H9 (cell line): Measurements from ENCODE around the gene CTNS. TPM values are rescaled to one million over a fixed set of nuclear protein-coding genes. Genes with fewer than 3 reads are reported as not detected.

Experiments used
- DNase-seq: peaks from one replicate; pipeline ENCODE4 v3.0.0-alpha.2; 2017
- H2AFZ ChIP-seq: one replicate; pipeline ENCODE4 v1.6.1; 2013; ENCODE audit warnings: mild to moderate bottlenecking, low read length, control low read depth, moderate library complexity
- H2AK5ac ChIP-seq: 2 replicates; pipeline ENCODE4 v1.6.1; 2013; ENCODE audit warnings: low read length, control low read depth, mixed read lengths; ENCODE audit not compliant: insufficient read length
- H2BK120ac ChIP-seq: one replicate; pipeline ENCODE4 v1.6.1; 2013; ENCODE audit warnings: low read depth, mild to moderate bottlenecking, low read length, control low read depth, inconsistent platforms; ENCODE audit not compliant: poor library complexity, severe bottlenecking
- H2BK12ac ChIP-seq: 2 replicates; pipeline ENCODE4 v1.6.1; 2013; ENCODE audit warnings: low read length, control low read depth, mixed read lengths, low read depth; ENCODE audit not compliant: insufficient read length
- H2BK15ac ChIP-seq: 2 replicates; pipeline ENCODE4 v1.6.1; 2013; ENCODE audit warnings: low read depth, low read length, control low read depth
- H2BK20ac ChIP-seq: one replicate; pipeline ENCODE4 v1.6.1; 2013; ENCODE audit warnings: low read depth, mild to moderate bottlenecking, low read length, control low read depth, inconsistent platforms; ENCODE audit not compliant: poor library complexity, severe bottlenecking
- H2BK5ac ChIP-seq: 2 replicates; pipeline ENCODE4 v1.6.1; 2013; ENCODE audit warnings: low read length, control low read depth, mixed read lengths; ENCODE audit not compliant: insufficient read length
- H3K14ac ChIP-seq: 2 replicates; pipeline ENCODE4 v1.6.1; 2013; ENCODE audit warnings: low read length, control low read depth; ENCODE audit not compliant: insufficient read depth
- H3K18ac ChIP-seq: 2 replicates; pipeline ENCODE4 v1.6.1; 2013; ENCODE audit warnings: low read depth, mild to moderate bottlenecking, mixed read lengths, low read length, control low read depth; ENCODE audit not compliant: insufficient read length
- H3K23ac ChIP-seq: 2 replicates; pipeline ENCODE4 v1.6.1; 2013; ENCODE audit warnings: low read length, control low read depth, mixed read lengths, low read depth; ENCODE audit not compliant: insufficient read length
- H3K23me2 ChIP-seq: 2 replicates; pipeline ENCODE4 v1.6.1; 2013; ENCODE audit warnings: low read depth, mild to moderate bottlenecking, mixed read lengths, low read length, control low read depth; ENCODE audit not compliant: insufficient read length, poor library complexity, severe bottlenecking
- H3K27ac ChIP-seq: 2 replicates; pipeline ENCODE4 v1.5.1; 2013; ENCODE audit warnings: low read length, control low read depth, mixed read lengths, low read depth; ENCODE audit not compliant: insufficient read length
- H3K27me3 ChIP-seq: 2 replicates; pipeline ENCODE4 v1.6.1; 2013; ENCODE audit warnings: low read length, control low read depth, inconsistent platforms; ENCODE audit not compliant: insufficient read depth
- H3K4ac ChIP-seq: 2 replicates; pipeline ENCODE4 v1.6.1; 2013; ENCODE audit warnings: low read depth, mild to moderate bottlenecking, control low read depth, inconsistent platforms, low read length, moderate library complexity
- H3K4me1 ChIP-seq: 2 replicates; pipeline ENCODE4 v1.6.1; 2013; ENCODE audit warnings: low read length, control low read depth, inconsistent platforms; ENCODE audit not compliant: insufficient read depth
- H3K4me2 ChIP-seq: 2 replicates; pipeline ENCODE4 v1.6.1; 2013; ENCODE audit warnings: low read length, control low read depth, mixed read lengths; ENCODE audit not compliant: insufficient read length, insufficient read depth
- H3K56ac ChIP-seq: 2 replicates; pipeline ENCODE4 v1.6.1; 2013; ENCODE audit warnings: low read depth, mild to moderate bottlenecking, mixed read lengths, low read length, control low read depth; ENCODE audit not compliant: insufficient read length
- H3K79me1 ChIP-seq: 2 replicates; pipeline ENCODE4 v1.6.1; 2013; ENCODE audit warnings: low read depth, mild to moderate bottlenecking, moderate library complexity, low read length, control low read depth, inconsistent platforms; ENCODE audit not compliant: insufficient read depth, poor library complexity, severe bottlenecking
- H3K79me2 ChIP-seq: 2 replicates; pipeline ENCODE4 v1.6.1; 2013; ENCODE audit warnings: low read length, control low read depth, inconsistent platforms; ENCODE audit not compliant: insufficient read depth
- H3K9ac ChIP-seq: 2 replicates; pipeline ENCODE4 v1.6.1; 2013; ENCODE audit warnings: low read length, control low read depth, mixed read lengths; ENCODE audit not compliant: insufficient read length; ENCODE audit errors: extremely low read depth
- H3K9me3 ChIP-seq: one replicate; pipeline ENCODE4 v1.6.1; 2013; ENCODE audit warnings: low read depth, low read length, inconsistent platforms; ENCODE audit not compliant: control insufficient read depth
- H3T11ph ChIP-seq: one replicate; pipeline ENCODE4 v1.6.1; 2013; ENCODE audit warnings: mild to moderate bottlenecking, low read length, control low read depth, inconsistent platforms
- H4K20me1 ChIP-seq: one replicate; pipeline ENCODE4 v1.6.1; 2013; ENCODE audit not compliant: control insufficient read depth, insufficient read length, insufficient read depth
- H4K5ac ChIP-seq: 2 replicates; pipeline ENCODE4 v1.6.1; 2013; ENCODE audit warnings: low read depth, mild to moderate bottlenecking, mixed read lengths, low read length, control low read depth; ENCODE audit not compliant: insufficient read length
- H4K8ac ChIP-seq: replicated peaks from 2 replicates; pipeline ENCODE4 v1.6.1; 2013; ENCODE audit warnings: low read length, control low read depth, mixed read lengths, low read depth; ENCODE audit not compliant: insufficient read length
- H4K91ac ChIP-seq: 2 replicates; pipeline ENCODE4 v1.6.1; 2013; ENCODE audit warnings: low read depth, mild to moderate bottlenecking, moderate library complexity, mixed read lengths, low read length, control low read depth; ENCODE audit not compliant: insufficient read length
- H3K27ac Mint-ChIP-seq, 3 experiments: 2 replicates in 2 of 3; 3 replicates in 1 of 3; pipeline ENCODE4 v1.8.0; 2020 to 2021; ENCODE audit warnings: mixed read lengths in 3 of 3, mild to moderate bottlenecking in 1 of 3, moderate library complexity in 1 of 3
- H3K27me3 Mint-ChIP-seq: 2 replicates; pipeline ENCODE4 v1.8.0; 2021; ENCODE audit warnings: low read depth, mild to moderate bottlenecking, moderate library complexity, mixed read lengths
- H3K36me3 Mint-ChIP-seq, 3 experiments: 2 replicates in 2 of 3; 3 replicates in 1 of 3; pipeline ENCODE4 v1.8.0; 2020 to 2021; ENCODE audit warnings: low read depth in 3 of 3, mixed read lengths in 3 of 3; ENCODE audit not compliant: insufficient read depth in 1 of 3
- H3K4me1 Mint-ChIP-seq, 2 experiments: 2 replicates each; pipeline ENCODE4 v1.8.0; 2020; ENCODE audit warnings: mixed read lengths in 2 of 2
- H3K4me3 Mint-ChIP-seq, 2 experiments: 2 replicates in 1 of 2; 3 replicates in 1 of 2; pipeline ENCODE4 v1.8.0; 2020 to 2021; ENCODE audit warnings: mild to moderate bottlenecking in 2 of 2, mixed read lengths in 2 of 2, moderate library complexity in 1 of 2
- H3K9me3 Mint-ChIP-seq, 2 experiments: 2 replicates in 1 of 2; 3 replicates in 1 of 2; pipeline ENCODE4 v1.8.0; 2020; ENCODE audit warnings: mild to moderate bottlenecking in 2 of 2, mixed read lengths in 2 of 2, moderate library complexity in 1 of 2
- WGBS: extraction: QIAGEN DNeasy Blood & Tissue Kit; methylation state at CpG from one replicate; pipeline ENCODE4 v1.1.7; 2013; ENCODE audit warnings: missing lambda C conversion rate, low lambda C conversion rate, mixed read lengths; ENCODE audit not compliant: insufficient read length; ENCODE audit errors: extremely low coverage; 5-methylcytosine and 5-hydroxymethylcytosine counted together
- total RNA-seq: library from RNA; stranded (reverse); gene quantifications from 2 replicates; pipeline ENCODE4 v1.2.1, GENCODE V29; 2021
- TF ChIP-seq, protein P1 (sequence below): fragments of 200-600 bp; sonication (generic); conservative IDR thresholded peaks from 3 replicates; pipeline ENCODE4 v1.8.0; 2021; ENCODE audit warnings: antibody characterized with exemption, mild to moderate bottlenecking

CTNS gene
- total RNA-seq, 1 experiment from 2014 or later, result 12.8 TPM

DNA sequence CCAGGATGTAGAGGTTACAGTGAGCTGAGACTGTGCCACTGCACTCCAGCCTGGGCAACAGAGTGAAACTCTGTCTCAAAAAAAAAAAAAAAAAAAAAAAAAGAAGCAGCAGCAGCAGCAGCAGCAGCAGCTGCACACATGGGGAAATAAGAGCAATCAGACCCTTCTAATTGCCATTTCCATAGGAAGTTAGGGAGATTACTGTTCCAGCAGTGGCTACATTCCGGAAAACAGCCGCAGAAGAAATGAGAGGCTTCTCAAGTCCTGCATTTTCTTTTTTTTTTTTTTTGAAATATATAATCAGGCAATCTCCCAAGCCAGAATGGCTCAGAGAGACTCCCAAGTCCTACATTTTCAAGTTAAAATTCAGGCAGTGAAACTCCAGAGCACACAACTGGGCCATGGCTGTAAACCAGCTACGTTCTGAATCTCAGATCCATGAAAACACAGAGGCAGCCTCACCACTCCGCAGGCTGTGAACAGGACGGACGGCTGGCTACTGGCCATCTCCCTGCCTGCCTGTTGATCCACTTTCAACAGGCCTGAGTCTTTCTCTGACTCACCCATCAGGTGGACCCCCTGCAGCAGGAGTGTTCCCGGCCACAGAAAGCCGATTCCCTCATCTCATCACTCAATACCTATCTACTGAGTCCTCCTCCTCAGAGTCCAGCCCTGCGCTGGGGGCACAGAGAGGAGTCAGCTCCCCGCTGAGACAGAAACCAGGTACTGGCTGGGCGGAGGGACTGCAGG lies 42.3 kb upstream of the CTNS start:
- H4K5ac ChIP-seq, result no peak overlapping the region
- no peak overlapping the region for H3K14ac ChIP-seq
- no peaks in the 10 kb centered on the region for H3K79me1 ChIP-seq
- no peak overlapping the region for H4K8ac ChIP-seq
- H3K27ac ChIP-seq, result no peak overlapping the region
- H3K79me2 ChIP-seq, result no peaks in the 10 kb centered on the region
- no peak overlapping the region for H3K4me2 ChIP-seq
- H4K91ac ChIP-seq, result no peak overlapping the region
- H4K20me1 ChIP-seq, result no peaks in the 10 kb centered on the region
- H3K9me3 ChIP-seq, result no peaks in the 10 kb centered on the region
- Mint-ChIP-seq H3K27ac (peak overlapping the region in 2 of 3 experiments; percentile 85 to 86; a peak in 3 of 7 replicates), H3K9me3 (no peaks in the 10 kb centered on the region), H3K4me1 (peaks cover 2% of the 10 kb centered on the region in 2 experiments; a peak in 3 of 4 replicates), H3K27me3 (no peaks in the 10 kb centered on the region), H3K36me3 (peaks cover 9 to 21% (median 17%) of the 10 kb centered on the region in 3 experiments), H3K4me3 (no peak overlapping the region)
- H3K4ac ChIP-seq, result no peak overlapping the region
- H2BK15ac ChIP-seq, result no peak overlapping the region
- DNase-seq, result no peak
- no peak overlapping the region for H3T11ph ChIP-seq
- no peaks in the 10 kb centered on the region for H3K23me2 ChIP-seq
- H3K18ac ChIP-seq, result no peak overlapping the region
- no peak overlapping the region for H2AFZ ChIP-seq
- H2BK5ac ChIP-seq, result no peak overlapping the region
- no peak overlapping the region for H2BK20ac ChIP-seq
- no peak overlapping the region for H2AK5ac ChIP-seq
- no peak overlapping the region for H3K56ac ChIP-seq
- H2BK12ac ChIP-seq, result no peak overlapping the region
- no peaks in the 10 kb centered on the region for H3K4me1 ChIP-seq
- no peak overlapping the region for H3K23ac ChIP-seq
- no peak overlapping the region for H2BK120ac ChIP-seq
- no peak overlapping the region for H3K9ac ChIP-seq
- no CpG with 5 or more reads among the region's 11 CpGs for WGBS
- TF ChIP-seq, protein P1, sequence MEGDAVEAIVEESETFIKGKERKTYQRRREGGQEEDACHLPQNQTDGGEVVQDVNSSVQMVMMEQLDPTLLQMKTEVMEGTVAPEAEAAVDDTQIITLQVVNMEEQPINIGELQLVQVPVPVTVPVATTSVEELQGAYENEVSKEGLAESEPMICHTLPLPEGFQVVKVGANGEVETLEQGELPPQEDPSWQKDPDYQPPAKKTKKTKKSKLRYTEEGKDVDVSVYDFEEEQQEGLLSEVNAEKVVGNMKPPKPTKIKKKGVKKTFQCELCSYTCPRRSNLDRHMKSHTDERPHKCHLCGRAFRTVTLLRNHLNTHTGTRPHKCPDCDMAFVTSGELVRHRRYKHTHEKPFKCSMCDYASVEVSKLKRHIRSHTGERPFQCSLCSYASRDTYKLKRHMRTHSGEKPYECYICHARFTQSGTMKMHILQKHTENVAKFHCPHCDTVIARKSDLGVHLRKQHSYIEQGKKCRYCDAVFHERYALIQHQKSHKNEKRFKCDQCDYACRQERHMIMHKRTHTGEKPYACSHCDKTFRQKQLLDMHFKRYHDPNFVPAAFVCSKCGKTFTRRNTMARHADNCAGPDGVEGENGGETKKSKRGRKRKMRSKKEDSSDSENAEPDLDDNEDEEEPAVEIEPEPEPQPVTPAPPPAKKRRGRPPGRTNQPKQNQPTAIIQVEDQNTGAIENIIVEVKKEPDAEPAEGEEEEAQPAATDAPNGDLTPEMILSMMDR, result no peak
- H3K27me3 ChIP-seq, result no peaks in the 10 kb centered on the region
